Loucy (cell line): ENCODE results near the gene SLC16A5.

Source experiments
- H2AFZ ChIP-seq: fragments of 200-600 bp; sonication (generic); 2 replicates; pipeline ENCODE4 v1.6.0; 2016; ENCODE audit warnings: antibody characterized with exemption, mild to moderate bottlenecking, low read length, moderate library complexity
- H3F3A ChIP-seq: fragments of 200-600 bp; 2 replicates; pipeline ENCODE4 v1.6.0; 2016; ENCODE audit warnings: antibody characterized with exemption, low read depth, mild to moderate bottlenecking
- H3K27me3 ChIP-seq: fragments of 200-600 bp; sonication (generic); 2 replicates; pipeline ENCODE4 v1.6.1; 2014; ENCODE audit warnings: low read length, mild to moderate bottlenecking; ENCODE audit not compliant: insufficient read depth, poor library complexity, severe bottlenecking
- H3K36me3 ChIP-seq: fragments of 200-600 bp; sonication (generic); 2 replicates; pipeline ENCODE4 v1.6.1; 2016; ENCODE audit warnings: low read length; ENCODE audit not compliant: insufficient read depth
- H3K4me1 ChIP-seq: fragments of 200-600 bp; sonication (generic); 2 replicates; pipeline ENCODE4 v1.5.1; 2014; ENCODE audit warnings: low read length, mild to moderate bottlenecking; ENCODE audit not compliant: insufficient read depth, poor library complexity, severe bottlenecking
- H3K4me2 ChIP-seq: fragments of 200-600 bp; sonication (generic); 2 replicates; pipeline ENCODE4 v1.6.0; 2014; ENCODE audit warnings: antibody characterized with exemption, low read length, low read depth, mild to moderate bottlenecking; ENCODE audit not compliant: poor library complexity, severe bottlenecking
- H3K4me3 ChIP-seq: fragments of 200-600 bp; sonication (generic); 2 replicates; pipeline ENCODE4 v1.5.1; 2014; ENCODE audit warnings: low read length, mild to moderate bottlenecking, mixed read lengths; ENCODE audit not compliant: poor library complexity, severe bottlenecking
- H3K79me2 ChIP-seq: fragments of 200-600 bp; sonication (generic); 2 replicates; pipeline ENCODE4 v1.6.1; 2014; ENCODE audit warnings: low read length; ENCODE audit not compliant: insufficient read depth
- H3K9ac ChIP-seq: fragments of 200-600 bp; sonication (generic); 2 replicates; pipeline ENCODE4 v1.6.0; 2014; ENCODE audit warnings: mild to moderate bottlenecking, low read depth, low read length, moderate library complexity; ENCODE audit not compliant: poor library complexity, severe bottlenecking
- H3K9me2 ChIP-seq: fragments of 200-600 bp; sonication (generic); replicated peaks from 2 replicates; pipeline ENCODE4 v1.6.1; 2016; ENCODE audit warnings: low read depth, low read length, mixed read lengths
- H3K9me3 ChIP-seq: fragments of 200-600 bp; sonication (generic); 2 replicates; pipeline ENCODE4 v1.6.1; 2014; ENCODE audit warnings: mild to moderate bottlenecking, antibody characterized with exemption, low read length, low read depth; ENCODE audit not compliant: insufficient read depth
- H4K20me1 ChIP-seq: fragments of 200-600 bp; sonication (generic); 2 replicates; pipeline ENCODE4 v1.6.0; 2014; ENCODE audit warnings: antibody characterized with exemption, low read length, mild to moderate bottlenecking; ENCODE audit not compliant: insufficient read depth, poor library complexity, severe bottlenecking
- EZH2phosphoT487 ChIP-seq: fragments of 200-600 bp; IDR thresholded peaks from 2 replicates; pipeline ENCODE4 v1.6.1; 2018; ENCODE audit warnings: antibody characterized with exemption, mild to moderate bottlenecking, moderate library complexity, borderline replicate concordance
- TF ChIP-seq, protein P1 (sequence below): fragments of 200-600 bp; sonication (generic); conservative IDR thresholded peaks from 2 replicates; pipeline ENCODE4 v1.5.1; 2014; ENCODE audit warnings: mild to moderate bottlenecking, antibody characterized with exemption, low read length

Gene SLC16A5

DNA sequence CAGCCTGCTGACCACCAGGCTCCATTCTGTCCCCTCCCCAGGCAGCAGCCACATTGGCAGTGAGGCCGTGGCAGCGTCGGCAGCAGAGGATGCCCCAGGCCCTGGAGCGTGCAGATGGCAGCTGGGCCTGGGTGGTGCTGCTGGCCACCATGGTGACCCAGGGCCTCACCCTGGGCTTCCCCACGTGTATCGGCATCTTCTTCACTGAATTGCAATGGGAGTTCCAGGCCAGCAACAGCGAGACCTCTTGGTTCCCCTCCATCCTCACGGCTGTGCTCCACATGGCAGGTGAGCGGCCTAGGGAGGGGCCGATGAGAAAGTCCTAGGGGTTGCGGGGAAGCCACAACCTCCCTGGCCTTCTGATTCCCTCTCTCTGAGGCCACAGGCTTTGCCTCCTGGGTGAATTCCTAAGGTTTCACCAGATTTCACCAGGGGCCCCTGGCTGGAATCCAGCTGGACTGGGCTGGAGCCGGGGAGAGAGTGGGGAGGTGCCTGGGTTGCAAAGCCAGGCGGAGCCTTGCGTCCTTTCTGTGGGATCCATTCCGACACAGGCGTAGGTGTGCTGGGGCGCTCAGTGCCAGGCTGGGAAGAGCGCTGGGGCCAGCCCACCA, 5.9 kb downstream of the SLC16A5 start:
- Histone ChIP-seq H3K9ac (no peak overlapping the region), H3K4me3 (no peak overlapping the region), H4K20me1 (no peaks in the 10 kb centered on the region), H3K9me2 (no peaks in the 10 kb centered on the region), H3K36me3 (no peaks in the 10 kb centered on the region), H2AFZ (no peak overlapping the region), H3K79me2 (no peaks in the 10 kb centered on the region), H3K4me2 (no peak overlapping the region), H3K9me3 (no peaks in the 10 kb centered on the region), H3K4me1 (peaks cover 6% of the 10 kb centered on the region), H3F3A (no peaks in the 10 kb centered on the region), H3K27me3 (no peaks in the 10 kb centered on the region)
- TF ChIP-seq, protein P1, sequence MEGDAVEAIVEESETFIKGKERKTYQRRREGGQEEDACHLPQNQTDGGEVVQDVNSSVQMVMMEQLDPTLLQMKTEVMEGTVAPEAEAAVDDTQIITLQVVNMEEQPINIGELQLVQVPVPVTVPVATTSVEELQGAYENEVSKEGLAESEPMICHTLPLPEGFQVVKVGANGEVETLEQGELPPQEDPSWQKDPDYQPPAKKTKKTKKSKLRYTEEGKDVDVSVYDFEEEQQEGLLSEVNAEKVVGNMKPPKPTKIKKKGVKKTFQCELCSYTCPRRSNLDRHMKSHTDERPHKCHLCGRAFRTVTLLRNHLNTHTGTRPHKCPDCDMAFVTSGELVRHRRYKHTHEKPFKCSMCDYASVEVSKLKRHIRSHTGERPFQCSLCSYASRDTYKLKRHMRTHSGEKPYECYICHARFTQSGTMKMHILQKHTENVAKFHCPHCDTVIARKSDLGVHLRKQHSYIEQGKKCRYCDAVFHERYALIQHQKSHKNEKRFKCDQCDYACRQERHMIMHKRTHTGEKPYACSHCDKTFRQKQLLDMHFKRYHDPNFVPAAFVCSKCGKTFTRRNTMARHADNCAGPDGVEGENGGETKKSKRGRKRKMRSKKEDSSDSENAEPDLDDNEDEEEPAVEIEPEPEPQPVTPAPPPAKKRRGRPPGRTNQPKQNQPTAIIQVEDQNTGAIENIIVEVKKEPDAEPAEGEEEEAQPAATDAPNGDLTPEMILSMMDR: no peak
- TF ChIP-seq EZH2phosphoT487: no peak

DNA sequence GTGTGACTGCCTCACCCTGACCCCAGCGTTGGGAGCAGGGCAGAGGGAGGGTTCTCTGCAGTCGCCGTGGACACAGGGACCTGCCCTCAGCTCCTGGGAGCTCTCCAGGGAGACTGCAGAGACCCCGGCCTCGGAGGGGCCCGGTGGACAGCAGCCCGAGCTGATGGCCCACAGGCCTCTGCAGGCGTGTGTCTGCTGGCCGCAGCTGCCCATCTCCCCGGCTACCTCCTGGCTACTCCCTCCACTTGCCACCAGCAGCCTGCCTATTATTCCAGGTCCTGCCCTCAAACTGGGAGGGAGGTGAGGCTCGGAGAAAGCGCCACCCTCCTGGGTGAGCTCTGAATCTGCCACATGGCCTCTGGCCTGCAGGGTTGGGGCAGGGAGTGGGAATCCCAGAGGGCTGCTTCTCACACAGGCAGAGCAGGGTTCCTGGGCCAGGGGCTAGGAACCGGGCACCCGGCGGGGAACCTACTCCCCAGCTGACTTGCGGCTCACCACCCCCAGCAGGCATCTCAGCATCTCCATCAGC, 7.2 kb downstream of the SLC16A5 start:
- Histone ChIP-seq H3K79me2 (no peaks in the 10 kb centered on the region), H3K9me3 (no peaks in the 10 kb centered on the region), H3K36me3 (no peaks in the 10 kb centered on the region), H3K9me2 (no peaks in the 10 kb centered on the region), H3K27me3 (no peaks in the 10 kb centered on the region), H2AFZ (no peak overlapping the region), H3K4me2 (no peak overlapping the region), H3K4me1 (no peaks in the 10 kb centered on the region), H3F3A (no peaks in the 10 kb centered on the region), H3K4me3 (no peak overlapping the region), H4K20me1 (no peaks in the 10 kb centered on the region), H3K9ac (no peak overlapping the region)
- TF ChIP-seq EZH2phosphoT487: no peak
- TF ChIP-seq, protein P1: no peak

DNA sequence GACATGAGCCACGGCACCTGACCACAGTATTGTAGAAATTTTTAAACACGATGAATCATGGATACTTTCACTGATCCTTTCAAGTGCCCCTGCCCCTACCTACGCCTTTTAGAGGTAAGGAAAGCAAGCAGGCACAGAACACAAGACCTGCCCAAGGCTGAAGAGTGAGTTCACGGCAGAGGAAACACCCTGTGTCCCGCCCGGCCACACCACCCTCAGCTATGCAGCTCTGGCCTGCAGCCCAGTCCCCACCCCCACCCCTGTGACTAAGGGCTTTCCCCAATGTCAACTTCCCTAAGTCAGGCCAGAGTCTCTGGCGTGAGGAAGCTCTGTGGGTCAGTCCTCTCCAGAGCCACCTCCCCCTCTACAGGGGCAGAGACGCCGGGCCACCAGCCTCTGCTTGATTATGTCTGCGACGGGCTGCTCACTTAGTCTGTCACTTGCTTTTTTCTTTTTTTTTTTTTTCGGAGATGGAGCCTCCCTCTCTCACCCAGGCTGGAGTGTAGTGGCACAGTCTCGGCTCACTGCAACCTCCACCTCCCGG, 8.4 kb downstream of the SLC16A5 start:
- Histone ChIP-seq H3K4me3 (no peak overlapping the region), H3K9me2 (no peaks in the 10 kb centered on the region), H3K9ac (no peak overlapping the region), H3K4me1 (no peaks in the 10 kb centered on the region), H4K20me1 (no peaks in the 10 kb centered on the region), H3K36me3 (no peaks in the 10 kb centered on the region), H3K4me2 (no peak overlapping the region), H3K27me3 (no peaks in the 10 kb centered on the region), H3F3A (no peaks in the 10 kb centered on the region), H3K79me2 (no peaks in the 10 kb centered on the region), H3K9me3 (no peaks in the 10 kb centered on the region), H2AFZ (no peak overlapping the region)
- TF ChIP-seq EZH2phosphoT487: no peak
- TF ChIP-seq, protein P1: no peak
